ENCODE results near the gene NECAP2. TPM values are rescaled to one million over a fixed set of nuclear protein-coding genes. Genes with fewer than 3 reads are reported as not detected.
"Not testable (repeated sequence)": the region's sequence is repeated elsewhere in the genome, so short reads cannot be mapped to it uniquely, and the experiment has no call there.

NECAP2 gene
- total RNA-seq, 1 experiment from 2014 or later = 129 TPM

DNA sequence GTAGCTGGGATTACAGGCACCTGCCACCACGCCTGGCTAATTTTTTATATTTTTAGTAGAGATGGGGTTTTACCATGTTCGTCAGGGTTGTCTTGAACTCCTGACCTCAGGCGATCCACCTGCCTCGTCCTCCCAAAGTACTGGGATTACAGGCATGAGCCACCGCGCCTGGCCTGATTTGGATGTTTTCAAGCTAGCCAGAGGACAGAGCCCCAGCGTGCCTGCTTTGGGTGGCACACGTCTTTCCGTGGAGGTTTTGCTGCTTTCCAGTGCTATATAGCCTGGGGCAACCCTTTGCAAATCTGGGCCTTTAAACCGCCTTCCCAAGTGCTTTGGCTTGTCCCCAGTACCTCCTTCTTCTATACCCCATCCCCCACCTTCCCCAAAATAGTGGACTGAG is 15.6 kb downstream of the NECAP2 start:
- not testable (repeated sequence) for H3K9me3 ChIP-seq (replicated peaks); DNase-seq (ENCODE audit: low read depth in 1 of 2, low spot score in 2 of 2); H3K27me3 ChIP-seq (replicated peaks); H3K4me3 ChIP-seq; H3K27ac ChIP-seq; H3K4me1 ChIP-seq (replicated peaks)
- peaks cover 92% of the 10 kb centered on the region for H3K36me3 ChIP-seq

DNA sequence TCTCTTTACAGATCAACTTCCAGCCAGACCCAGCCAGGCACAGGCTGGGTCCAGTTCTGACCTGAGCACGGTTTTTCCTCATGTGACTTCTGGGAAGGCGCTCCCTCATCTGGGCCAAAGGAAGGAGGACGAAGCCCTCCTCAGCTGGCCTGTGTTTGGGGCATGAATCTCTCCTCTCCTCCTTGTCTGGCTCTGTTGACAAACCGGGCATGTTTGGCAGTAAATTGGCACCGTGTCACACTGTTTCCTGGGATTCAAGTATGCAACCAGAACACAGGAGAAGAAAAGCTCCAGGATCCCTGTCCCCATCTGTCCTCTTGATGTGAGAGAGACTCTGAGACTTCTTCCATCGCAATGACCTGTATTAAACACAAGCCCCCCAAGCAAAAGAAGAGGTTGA is 18.3 kb downstream of the NECAP2 start:
- Histone ChIP-seq H3K27ac (no peak overlapping the region), H3K36me3 (peaks cover 90% of the 10 kb centered on the region)

DNA sequence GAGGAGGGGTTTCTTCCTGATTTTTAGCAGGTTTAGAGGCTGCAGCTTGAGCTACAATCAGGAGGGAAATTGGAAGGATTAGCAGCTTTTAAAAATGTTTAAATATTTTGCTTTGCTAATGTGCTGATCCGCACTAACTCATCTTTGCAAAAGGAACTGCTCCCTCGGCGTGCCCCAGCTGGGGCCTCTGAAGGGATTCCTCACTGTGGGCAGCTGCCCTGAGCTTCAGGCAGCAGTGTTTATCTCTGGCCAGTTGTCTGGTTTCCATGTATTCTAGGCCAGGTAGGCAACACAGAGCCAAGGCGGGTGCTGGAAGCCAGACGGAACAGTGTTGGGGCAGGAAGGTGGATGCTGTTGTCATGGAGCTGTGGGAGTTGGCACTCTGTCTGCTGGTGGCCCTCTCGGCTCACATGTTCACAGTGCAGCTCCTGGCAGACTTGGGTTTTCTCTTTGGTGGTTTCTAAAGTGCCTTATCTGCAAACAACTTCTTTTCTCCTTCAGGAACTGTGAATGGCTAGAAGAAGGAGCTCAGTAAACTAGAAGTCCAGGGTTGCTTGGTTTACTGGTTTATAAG is 18.9 kb downstream of the NECAP2 start:
- H3K36me3 ChIP-seq = peaks cover 88% of the 10 kb centered on the region

More for the DNA sequence above, 18.3 kb downstream of the NECAP2 start:
- Histone ChIP-seq H3K9me3 (replicated peaks) (no peaks in the 10 kb centered on the region), H3K27me3 (replicated peaks) (no peaks in the 10 kb centered on the region), H3K4me1 (replicated peaks) (no peaks in the 10 kb centered on the region), H3K4me3 (no peak overlapping the region)
- DNase-seq (ENCODE audit: low read depth in 1 of 2, low spot score in 2 of 2) = no peak

DNA sequence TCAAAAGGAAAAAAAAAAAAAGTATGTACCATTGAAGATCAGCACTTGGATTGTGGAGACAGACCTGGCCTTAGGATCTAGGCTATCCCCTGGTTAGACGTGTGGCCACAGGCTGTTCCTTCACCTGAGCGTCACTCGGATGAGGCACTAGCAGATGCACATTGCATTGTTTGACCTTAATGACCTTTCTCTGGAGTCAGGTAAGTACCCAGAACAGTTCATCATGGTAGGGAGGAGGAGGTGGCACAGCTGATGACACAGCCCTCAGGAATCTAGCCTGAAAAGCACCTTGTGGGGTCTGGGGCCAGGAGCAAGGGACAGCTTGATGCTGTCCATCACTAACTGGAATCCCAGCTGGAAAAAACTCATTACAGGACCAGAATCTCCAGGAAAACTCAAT is 21.2 kb downstream of the NECAP2 start:
- Histone ChIP-seq H3K27me3 (replicated peaks) (no peaks in the 10 kb centered on the region), H3K4me1 (replicated peaks) (no peaks in the 10 kb centered on the region), H3K9me3 (replicated peaks) (no peaks in the 10 kb centered on the region), H3K4me3 (no peak overlapping the region), H3K36me3 (peaks cover 74% of the 10 kb centered on the region), H3K27ac (no peak overlapping the region)
- no peak for DNase-seq (ENCODE audit: low read depth in 1 of 2, low spot score in 2 of 2)

More for the DNA sequence above, 18.9 kb downstream of the NECAP2 start:
- Histone ChIP-seq H3K4me3 (no peak overlapping the region), H3K9me3 (replicated peaks) (no peaks in the 10 kb centered on the region), H3K27me3 (replicated peaks) (no peaks in the 10 kb centered on the region), H3K27ac (no peak overlapping the region), H3K4me1 (replicated peaks) (no peaks in the 10 kb centered on the region)
- no peak for DNase-seq (ENCODE audit: low read depth in 1 of 2, low spot score in 2 of 2)

DNA sequence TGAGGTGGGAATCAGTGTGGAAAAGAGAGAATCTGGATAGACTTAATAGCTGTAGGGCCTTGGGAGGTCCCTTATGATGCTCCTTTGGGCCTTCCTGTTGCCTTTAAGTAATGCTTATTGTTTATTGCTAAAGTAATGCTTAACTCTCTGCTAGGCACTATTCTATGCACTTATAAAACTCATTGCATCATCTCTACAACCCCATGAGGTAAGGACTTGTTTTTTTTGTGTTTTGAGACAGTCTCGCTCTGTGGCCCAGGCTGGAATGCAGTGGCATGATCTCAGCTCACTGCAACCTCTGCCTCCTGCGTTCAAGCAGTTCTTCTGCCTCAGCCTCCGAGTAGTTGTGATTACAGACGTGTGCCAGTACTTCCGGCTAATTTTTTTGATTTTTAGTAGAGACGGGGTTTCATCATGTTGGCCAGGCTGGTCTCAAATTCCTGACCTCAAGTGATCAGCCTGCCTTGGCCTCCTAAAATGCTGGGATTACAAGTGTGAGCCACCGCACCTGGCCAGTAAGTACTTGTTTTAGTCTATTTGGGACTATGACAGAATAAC is 22.3 kb downstream of the NECAP2 start:
- no peak for DNase-seq (ENCODE audit: low read depth in 1 of 2, low spot score in 2 of 2)
- H3K36me3 ChIP-seq = peaks cover 66% of the 10 kb centered on the region
- no peaks in the 10 kb centered on the region for H3K27me3 ChIP-seq (replicated peaks)
- no peaks in the 10 kb centered on the region for H3K4me1 ChIP-seq (replicated peaks)
- no peak overlapping the region for H3K27ac ChIP-seq
- H3K9me3 ChIP-seq (replicated peaks) = no peaks in the 10 kb centered on the region
- no peak overlapping the region for H3K4me3 ChIP-seq

DNA sequence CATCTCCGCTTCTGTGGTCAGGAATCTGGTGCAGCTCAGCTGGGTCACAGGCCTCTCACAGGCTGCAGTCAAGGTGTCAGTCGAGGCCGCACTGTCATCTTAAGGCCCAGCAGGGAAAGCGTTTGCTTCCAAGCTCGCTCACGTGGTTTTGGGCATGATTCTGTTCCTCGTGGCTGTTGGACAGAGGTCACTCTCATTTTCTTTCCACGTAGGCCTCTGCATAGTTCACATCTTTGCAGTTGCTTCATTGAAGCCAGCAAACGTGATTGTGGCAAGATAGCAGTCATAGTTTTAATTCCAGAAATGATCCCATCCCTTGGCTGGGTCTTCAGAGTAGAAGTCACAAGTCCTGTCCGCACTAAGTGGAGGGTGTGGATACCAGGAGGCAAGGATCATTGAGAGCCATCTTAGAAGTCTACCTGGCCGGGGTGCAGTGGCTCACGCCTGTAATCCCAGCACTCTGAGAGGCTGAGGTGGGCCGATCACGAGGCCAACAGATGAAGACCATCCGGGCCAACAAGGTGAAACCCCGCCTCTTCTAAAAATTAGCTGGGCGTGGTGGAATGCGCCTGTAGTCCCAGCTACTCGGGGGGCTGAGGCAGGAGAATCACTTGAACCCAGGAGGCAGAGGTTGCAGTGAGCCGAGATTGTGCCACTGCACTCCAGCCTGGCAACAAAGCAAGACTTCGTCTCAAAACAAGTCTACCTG is 24.5 kb downstream of the NECAP2 start:
- Histone ChIP-seq H3K27ac (no peak overlapping the region), H3K27me3 (replicated peaks) (no peaks in the 10 kb centered on the region), H3K9me3 (replicated peaks) (no peaks in the 10 kb centered on the region), H3K4me1 (replicated peaks) (no peaks in the 10 kb centered on the region), H3K36me3 (peaks cover 44% of the 10 kb centered on the region), H3K4me3 (no peak overlapping the region)
- DNase-seq (ENCODE audit: low read depth in 1 of 2, low spot score in 2 of 2) = no peak

DNA sequence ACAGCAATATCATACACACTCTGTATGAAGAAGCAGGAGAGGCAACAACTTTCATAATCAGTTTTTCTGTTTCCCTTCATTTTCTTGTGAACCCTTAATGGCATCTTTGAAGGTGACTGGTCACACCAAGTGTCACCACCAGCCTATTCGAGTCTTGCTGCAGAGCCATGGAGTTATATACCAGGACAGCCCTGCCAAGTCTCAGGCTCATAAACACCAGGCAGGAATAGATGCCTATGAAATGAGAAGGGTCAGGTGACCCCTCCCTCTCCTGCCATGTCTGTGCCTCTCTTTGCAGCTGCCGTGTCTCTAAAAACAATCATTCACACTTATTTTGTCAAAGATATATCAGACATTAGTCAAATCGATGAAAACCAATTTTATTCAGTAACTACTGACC is 28.0 kb downstream of the NECAP2 start:
- DNase-seq (ENCODE audit: low read depth in 1 of 2, low spot score in 2 of 2) = no peak
- no peak overlapping the region for H3K4me3 ChIP-seq
- no peaks in the 10 kb centered on the region for H3K27me3 ChIP-seq (replicated peaks)
- no peaks in the 10 kb centered on the region for H3K4me1 ChIP-seq (replicated peaks)
- H3K9me3 ChIP-seq (replicated peaks) = no peaks in the 10 kb centered on the region
- H3K36me3 ChIP-seq = peaks cover 44% of the 10 kb centered on the region
- no peak overlapping the region for H3K27ac ChIP-seq

DNA sequence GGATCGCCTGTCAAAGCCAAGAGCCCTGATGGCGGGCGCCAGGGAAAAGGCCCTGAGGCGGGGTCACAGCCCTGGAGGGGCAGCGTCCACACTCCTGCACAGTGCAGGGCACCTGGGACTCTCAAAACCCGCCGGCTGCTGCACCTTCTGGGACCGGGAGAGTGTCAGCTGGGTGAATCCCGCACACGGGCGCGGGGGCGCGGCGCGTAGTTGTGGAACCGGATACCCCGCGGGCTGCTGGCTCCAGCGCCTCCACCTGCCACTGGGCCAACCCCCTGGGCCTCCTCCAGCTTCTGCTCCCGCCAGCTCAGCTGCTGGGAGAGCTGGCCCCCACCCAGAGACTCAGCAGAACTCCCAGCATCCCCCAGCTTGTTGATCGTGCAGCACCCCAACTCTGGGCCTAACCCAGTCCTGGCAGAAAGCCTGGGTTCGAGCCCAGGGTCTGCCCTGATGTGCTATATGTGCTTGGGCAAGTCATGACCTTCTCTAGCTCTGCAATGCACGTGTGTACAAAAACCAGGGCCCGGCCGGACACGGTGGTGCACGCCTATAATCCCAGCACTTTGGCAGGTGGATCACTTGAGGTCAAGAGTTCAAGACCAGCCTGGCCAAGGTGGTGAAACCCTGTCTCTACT is 33.8 kb downstream of the NECAP2 start:
- Histone ChIP-seq H3K4me1 (replicated peaks) (no peaks in the 10 kb centered on the region), H3K4me3 (no peak overlapping the region), H3K27ac (no peak overlapping the region), H3K9me3 (replicated peaks) (no peaks in the 10 kb centered on the region), H3K27me3 (replicated peaks) (no peaks in the 10 kb centered on the region), H3K36me3 (peaks cover 47% of the 10 kb centered on the region)
- DNase-seq (ENCODE audit: low read depth in 1 of 2, low spot score in 2 of 2) = no peak

DNA sequence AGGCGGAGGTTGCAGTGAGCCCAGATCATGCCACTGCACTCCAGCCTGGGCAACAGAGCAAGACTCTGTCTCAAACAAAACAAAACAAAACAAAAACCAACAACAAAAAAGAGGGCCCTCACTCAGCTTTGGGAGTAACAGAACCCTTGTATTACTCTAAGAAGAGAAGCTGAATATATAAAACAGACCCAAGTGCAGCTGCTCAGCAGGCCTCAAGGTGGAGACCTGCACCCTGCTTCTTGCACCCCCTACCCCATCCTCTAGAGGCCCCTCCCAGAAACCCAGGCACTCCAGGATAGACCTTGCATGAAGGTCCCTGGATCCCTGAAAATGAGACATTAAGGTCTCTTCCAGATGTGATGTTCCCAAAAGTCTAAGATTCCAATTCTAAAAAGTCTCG is 34.4 kb downstream of the NECAP2 start:
- DNase-seq (ENCODE audit: low read depth in 1 of 2, low spot score in 2 of 2); H3K27ac ChIP-seq; H3K4me1 ChIP-seq (replicated peaks); H3K9me3 ChIP-seq (replicated peaks); H3K27me3 ChIP-seq (replicated peaks); H3K4me3 ChIP-seq: not testable (repeated sequence)
- peaks cover 48% of the 10 kb centered on the region for H3K36me3 ChIP-seq

DNA sequence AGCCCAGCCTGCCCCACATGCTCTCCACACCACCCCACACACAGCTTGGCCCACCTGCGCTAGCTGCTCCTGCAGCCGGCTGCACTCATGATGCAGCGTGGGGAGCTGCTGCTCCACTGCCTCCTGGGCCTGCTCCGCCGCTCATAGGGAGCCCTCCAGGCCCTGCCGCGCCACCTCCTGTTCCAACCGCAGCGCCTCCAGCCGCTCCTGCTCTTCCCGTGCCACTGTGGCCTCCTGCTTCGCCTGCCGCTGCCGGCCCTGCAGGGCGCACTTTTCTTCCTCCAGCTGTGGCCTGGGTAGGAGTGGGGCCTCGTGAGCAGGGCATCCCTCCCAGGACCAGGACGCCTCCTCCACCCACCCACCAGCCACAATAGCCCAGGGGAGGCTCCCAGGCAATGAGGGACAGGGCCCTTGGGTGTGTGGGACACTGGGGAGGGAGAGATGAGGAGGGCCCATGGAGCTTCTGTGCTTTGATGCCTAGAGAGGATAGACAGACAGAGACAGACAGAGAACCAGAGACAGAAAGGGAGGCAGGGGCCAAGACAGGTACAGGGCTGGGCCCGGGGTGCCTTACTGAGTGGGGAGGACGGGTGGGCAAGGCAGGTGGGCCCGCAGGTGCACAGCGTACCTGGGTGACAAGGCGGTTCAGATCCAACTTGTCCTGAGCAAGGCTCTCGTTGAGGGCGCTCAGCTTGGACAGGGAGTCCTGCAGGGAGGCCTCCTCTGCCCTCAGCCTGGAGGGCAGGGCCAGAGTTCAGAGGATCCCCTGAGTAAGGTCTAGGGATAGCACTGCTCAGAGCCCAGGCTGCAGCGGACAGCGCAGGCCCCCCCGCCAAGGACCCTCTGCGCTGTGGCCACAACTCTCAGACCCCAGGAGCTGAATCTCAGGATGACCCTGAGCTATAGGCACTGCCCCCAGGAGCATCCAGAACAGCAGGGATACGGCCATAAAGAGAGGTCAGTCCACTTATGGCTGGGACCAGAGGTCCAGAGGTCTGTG is 35.5 kb downstream of the NECAP2 start:
- H3K4me3 ChIP-seq; H3K27ac ChIP-seq; DNase-seq (ENCODE audit: low read depth in 1 of 2, low spot score in 2 of 2); H3K27me3 ChIP-seq (replicated peaks); H3K4me1 ChIP-seq (replicated peaks); H3K9me3 ChIP-seq (replicated peaks): not testable (repeated sequence)
- peaks cover 52% of the 10 kb centered on the region for H3K36me3 ChIP-seq

DNA sequence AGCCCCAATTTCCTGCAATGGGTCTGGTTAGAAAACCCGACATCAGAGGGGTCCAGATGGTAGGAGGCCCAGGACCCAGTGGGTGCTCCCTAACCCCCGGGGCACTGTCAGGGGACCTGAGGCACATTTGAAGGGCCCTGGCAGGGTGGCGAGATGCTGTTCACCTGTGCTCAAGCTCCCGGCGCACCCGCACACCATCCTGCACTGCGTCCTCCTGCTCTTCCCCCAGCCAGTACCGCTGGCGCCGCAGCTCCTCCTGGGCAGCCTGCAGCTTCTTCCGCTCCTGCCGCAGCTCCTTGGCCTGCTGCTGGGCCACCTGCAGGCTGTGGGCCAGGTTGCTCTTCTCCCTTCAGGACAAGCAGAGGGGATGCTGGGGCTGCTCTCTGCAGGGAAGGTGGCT is 37.6 kb downstream of the NECAP2 start:
- Histone ChIP-seq H3K4me3 (no peak overlapping the region), H3K27me3 (replicated peaks) (no peaks in the 10 kb centered on the region), H3K9me3 (replicated peaks) (no peaks in the 10 kb centered on the region), H3K27ac (no peak overlapping the region), H3K4me1 (replicated peaks) (no peaks in the 10 kb centered on the region), H3K36me3 (peaks cover 37% of the 10 kb centered on the region)
- DNase-seq (ENCODE audit: low read depth in 1 of 2, low spot score in 2 of 2) = no peak

DNA sequence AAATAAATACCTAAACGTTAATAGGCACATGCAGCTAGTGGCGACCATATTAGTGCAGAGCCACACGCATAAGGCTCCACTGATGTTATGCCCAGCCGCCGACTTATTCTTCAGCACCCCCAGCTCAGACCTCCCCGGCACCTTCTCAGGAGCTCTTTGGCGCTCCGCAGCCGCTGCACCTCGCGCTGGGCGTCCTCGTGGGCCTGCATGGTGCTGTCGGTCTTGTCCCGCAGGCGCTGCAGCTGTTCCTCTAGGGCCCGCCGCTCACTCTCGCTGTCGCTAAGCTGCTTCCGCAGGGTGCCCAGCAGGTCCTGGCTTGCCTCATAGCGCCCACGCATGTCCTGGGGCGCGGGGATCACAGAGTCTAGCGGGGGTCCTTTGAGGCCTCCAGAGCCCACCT is 42.6 kb downstream of the NECAP2 start:
- H3K27ac ChIP-seq; H3K4me3 ChIP-seq; H3K9me3 ChIP-seq (replicated peaks); H3K4me1 ChIP-seq (replicated peaks); DNase-seq (ENCODE audit: low read depth in 1 of 2, low spot score in 2 of 2); H3K27me3 ChIP-seq (replicated peaks): not testable (repeated sequence)
- peaks cover 26% of the 10 kb centered on the region for H3K36me3 ChIP-seq

DNA sequence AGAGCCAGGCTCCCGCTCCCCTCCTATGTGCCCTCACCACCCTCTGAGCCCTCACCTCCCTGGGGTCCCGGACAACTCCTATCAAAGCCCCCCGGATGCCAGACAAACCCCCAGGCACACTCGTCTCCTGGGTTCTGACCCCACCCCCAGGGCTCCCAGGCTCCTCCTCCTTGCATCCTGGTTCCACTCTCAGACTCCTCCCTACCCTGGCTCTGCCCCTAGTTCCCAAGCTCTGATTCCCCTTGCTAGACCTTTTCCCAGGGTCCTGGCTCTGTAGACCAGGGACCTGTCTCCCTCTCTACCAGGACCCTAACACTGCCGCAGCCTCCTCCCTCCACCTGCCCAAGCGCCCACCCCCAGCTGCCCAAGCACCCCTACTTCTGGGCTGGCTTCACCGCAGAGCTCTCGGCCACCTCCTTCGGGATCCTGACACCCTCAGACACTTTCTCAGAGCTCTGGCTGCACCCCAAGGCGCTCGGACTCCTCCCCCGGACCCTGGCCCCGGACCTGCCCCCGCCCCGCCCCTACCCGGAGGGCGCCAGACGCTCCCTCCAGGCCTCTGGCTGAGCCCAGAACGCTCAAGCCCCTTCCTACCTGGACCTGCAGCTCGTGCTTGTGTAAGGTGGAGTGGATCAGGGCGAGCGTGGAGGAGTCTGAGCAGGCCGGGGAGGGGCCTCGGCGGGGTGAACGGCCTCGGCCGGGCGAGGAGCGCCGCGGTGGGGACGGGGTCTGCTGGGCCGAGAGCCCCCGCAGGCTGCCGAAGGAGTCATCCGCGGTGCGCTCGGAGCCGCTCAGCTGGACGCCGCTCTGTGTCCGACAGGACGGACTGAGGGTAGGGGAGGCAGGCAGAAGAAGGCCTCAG is 43.3 kb downstream of the NECAP2 start:
- not testable (repeated sequence) for H3K4me1 ChIP-seq (replicated peaks); H3K4me3 ChIP-seq; DNase-seq (ENCODE audit: low read depth in 1 of 2, low spot score in 2 of 2); H3K27me3 ChIP-seq (replicated peaks); H3K27ac ChIP-seq; H3K9me3 ChIP-seq (replicated peaks)
- peaks cover 22% of the 10 kb centered on the region for H3K36me3 ChIP-seq

All from SJSA1 (cell line).